ENCODE results near the gene TOM1.
"Not testable (repeated sequence)": the region's sequence is repeated elsewhere in the genome, so short reads cannot be mapped to it uniquely, and the experiment has no call there.

The TOM1 gene

GRCh38 chr22:35345808-35346505 lies 46.3 kb downstream of the TOM1 start:
- no peak for DNase-seq (ENCODE audit: low read depth in 3 of 3)

GRCh38 chr22:35346596-35347220 lies 47.0 kb downstream of the TOM1 start:
- DNase-seq (ENCODE audit: low read depth in 3 of 3) = no peak

GRCh38 chr22:35347462-35347861 lies 47.8 kb downstream of the TOM1 start:
- no peak for DNase-seq (ENCODE audit: low read depth in 3 of 3)

GRCh38 chr22:35348026-35348590 lies 48.4 kb downstream of the TOM1 start:
- no peak for DNase-seq (ENCODE audit: low read depth in 3 of 3)

GRCh38 chr22:35348703-35349102 lies 49.0 kb downstream of the TOM1 start:
- no peak for DNase-seq (ENCODE audit: low read depth in 3 of 3)

- DNase-seq (ENCODE audit: low read depth in 3 of 3) = no peak
Measured at GRCh38 chr22:35349368-35349703, 49.6 kb downstream of the TOM1 start.

- DNase-seq (ENCODE audit: low read depth in 3 of 3) = no peak
Measured at GRCh38 chr22:35349704-35350538, 50.2 kb downstream of the TOM1 start.

- peak; percentile 75 to 86 (median 78) for DNase-seq (ENCODE audit: low read depth in 3 of 3)
Measured at GRCh38 chr22:35350539-35351503, 51.1 kb downstream of the TOM1 start.

GRCh38 chr22:35352214-35353111 lies 52.8 kb downstream of the TOM1 start:
- peak; percentile 18 to 67 (median 20) for DNase-seq (ENCODE audit: low read depth in 3 of 3)

- DNase-seq (ENCODE audit: low read depth in 3 of 3) = no peak
Measured at GRCh38 chr22:35353318-35353717, 53.6 kb downstream of the TOM1 start.

GRCh38 chr22:35354068-35354467 lies 54.4 kb downstream of the TOM1 start:
- no peak for DNase-seq (ENCODE audit: low read depth in 3 of 3)

GRCh38 chr22:35357883-35358621 lies 58.4 kb downstream of the TOM1 start:
- no peak for DNase-seq (ENCODE audit: low read depth in 3 of 3)

GRCh38 chr22:35359380-35360065 lies 59.8 kb downstream of the TOM1 start:
- no peak for DNase-seq (ENCODE audit: low read depth in 3 of 3)

- DNase-seq (ENCODE audit: low read depth in 3 of 3) = no peak
Measured at GRCh38 chr22:35361001-35361558, 61.4 kb downstream of the TOM1 start.

GRCh38 chr22:35363566-35364086 lies 63.9 kb downstream of the TOM1 start:
- no peak for DNase-seq (ENCODE audit: low read depth in 3 of 3)

GRCh38 chr22:35364230-35364629 lies 64.5 kb downstream of the TOM1 start:
- not testable (repeated sequence) for DNase-seq (ENCODE audit: low read depth in 3 of 3)

- no peak for DNase-seq (ENCODE audit: low read depth in 3 of 3)
Measured at GRCh38 chr22:35367331-35367886, 67.7 kb downstream of the TOM1 start.

GRCh38 chr22:35368386-35368785 lies 68.7 kb downstream of the TOM1 start:
- DNase-seq (ENCODE audit: low read depth in 3 of 3) = no peak

Measured in stimulated activated CD4-positive, alpha-beta T cell treated with anti-CD3 and anti-CD28 coated beads, TNF-alpha, amount 100 ng/mL, for 24 hours (primary cell).